HG03575 (cell line): Measurements from ENCODE around the gene CHD9NB.
"Not testable (repeated sequence)": the region's sequence is repeated elsewhere in the genome, so short reads cannot be mapped to it uniquely, and the experiment has no call there.

Experiments used
- ATAC-seq: cut with Tn5 transposase; IDR thresholded peaks from one replicate; pipeline ENCODE4 v1.9.1; 2021; ENCODE audit not compliant: unreplicated experiment, insufficient number of reproducible peaks, low FRiP score; ENCODE audit errors: extremely low read depth

Gene CHD9NB

GRCh38 chr16:53041320-53042051 lies 11.2 kb downstream of the CHD9NB start:
- no peak for ATAC-seq

- no peak for ATAC-seq
Observed at GRCh38 chr16:53040788-53041187, 11.9 kb downstream of the CHD9NB start.

DNA sequence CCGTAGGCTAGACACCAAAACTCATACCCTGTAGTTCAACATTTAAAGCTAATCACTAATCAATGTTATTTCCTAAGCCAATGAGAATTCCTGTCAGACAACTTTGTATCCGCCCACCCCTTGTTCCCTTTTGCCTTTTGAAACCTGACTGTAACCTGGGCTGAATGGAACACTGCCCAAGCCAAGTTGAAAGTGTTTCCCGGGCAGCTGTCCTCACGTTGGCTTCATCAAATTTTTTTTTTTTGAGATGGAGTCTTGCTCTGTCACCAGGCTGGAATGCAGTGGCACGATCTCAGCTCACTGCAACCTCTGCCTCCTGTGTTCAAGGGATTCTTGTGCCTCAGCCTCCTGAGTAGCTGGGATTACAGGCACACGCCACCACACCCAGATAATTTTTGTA lies 16.0 kb downstream of the CHD9NB start:
- not testable (repeated sequence) for ATAC-seq

GRCh38 chr16:53036066-53036465 lies 16.6 kb downstream of the CHD9NB start:
- ATAC-seq, result no peak

DNA sequence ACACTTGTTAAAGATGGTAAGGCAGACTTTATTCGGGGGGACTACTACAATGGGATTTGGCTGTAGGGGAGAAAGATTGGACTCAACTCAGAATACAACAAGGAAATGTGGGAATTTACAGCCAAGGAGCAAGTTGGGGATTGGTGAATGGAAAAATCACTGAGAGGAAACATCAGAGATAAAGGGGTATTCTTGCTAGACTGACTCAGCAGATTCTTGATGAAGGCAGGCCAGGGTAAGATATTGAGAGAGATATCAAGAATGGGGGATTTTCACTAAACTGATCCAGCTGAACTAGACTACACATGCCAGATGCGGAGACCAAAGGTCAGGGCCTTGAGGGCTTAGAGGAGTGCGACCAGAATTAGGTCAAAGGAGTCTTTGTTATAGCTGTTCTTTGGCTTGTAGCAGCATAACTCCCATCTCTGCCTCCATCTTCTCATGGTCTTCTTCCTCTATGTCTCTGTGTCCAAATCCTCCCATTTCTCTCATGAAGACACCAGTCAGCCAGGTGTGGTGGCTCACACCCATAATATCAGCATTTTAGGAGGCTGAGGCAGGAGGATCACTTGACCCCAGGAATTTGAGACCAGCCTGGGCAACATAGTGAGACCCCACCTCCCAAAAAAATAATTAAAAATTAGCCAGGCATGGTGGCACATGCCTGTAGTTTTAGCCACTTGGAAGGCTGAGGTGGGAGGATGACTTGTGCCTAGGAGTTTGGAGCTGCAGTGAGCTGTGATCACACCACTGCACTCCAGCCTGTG lies 17.3 kb downstream of the CHD9NB start:
- ATAC-seq, result no peak

GRCh38 chr16:53034306-53034705 lies 18.4 kb downstream of the CHD9NB start:
- no peak for ATAC-seq

GRCh38 chr16:53031323-53031942 lies 21.3 kb downstream of the CHD9NB start:
- no peak for ATAC-seq

DNA sequence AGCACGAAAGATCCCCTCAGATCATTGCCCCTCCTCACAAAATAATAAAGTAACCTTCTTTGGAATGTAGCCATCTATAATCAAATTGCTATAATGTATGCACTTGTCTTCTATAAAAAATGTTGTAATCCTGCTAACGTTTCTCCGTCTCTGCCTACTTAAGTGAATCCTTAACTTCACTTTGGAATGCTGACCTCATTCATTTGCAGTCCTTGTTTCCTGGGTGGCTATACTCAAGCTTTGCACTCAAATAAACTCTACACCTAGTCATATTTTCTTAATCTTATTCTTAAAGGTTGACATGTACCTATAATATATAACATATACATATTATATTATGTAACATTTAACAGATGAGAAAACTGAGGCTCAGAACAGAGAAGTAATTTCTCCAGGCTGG lies 22.7 kb downstream of the CHD9NB start:
- ATAC-seq, result no peak

DNA sequence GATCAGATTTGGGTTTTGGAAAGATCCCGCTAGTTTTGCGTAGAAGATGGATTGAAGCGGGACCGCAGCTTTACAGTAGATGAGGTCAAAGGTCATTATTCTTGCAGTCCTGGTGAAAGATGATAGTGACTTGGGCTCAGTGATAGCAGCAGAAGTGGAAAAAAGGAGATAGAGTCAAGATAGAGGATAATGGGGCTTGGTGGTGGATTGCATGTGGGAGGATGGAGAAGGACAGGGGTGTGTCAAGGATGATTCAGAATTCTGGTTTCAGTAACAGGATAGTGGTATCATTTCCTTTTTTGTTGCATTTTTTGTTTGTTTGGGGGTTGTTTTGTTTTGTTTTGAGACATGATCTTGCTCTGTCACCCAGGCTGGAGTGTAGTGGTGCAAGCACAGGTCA lies 28.7 kb downstream of the CHD9NB start:
- ATAC-seq, result no peak

- no peak for ATAC-seq
Observed at GRCh38 chr16:53022374-53022773, 30.3 kb downstream of the CHD9NB start.

- no peak for ATAC-seq
Observed at GRCh38 chr16:53018834-53019416, 33.8 kb downstream of the CHD9NB start.

DNA sequence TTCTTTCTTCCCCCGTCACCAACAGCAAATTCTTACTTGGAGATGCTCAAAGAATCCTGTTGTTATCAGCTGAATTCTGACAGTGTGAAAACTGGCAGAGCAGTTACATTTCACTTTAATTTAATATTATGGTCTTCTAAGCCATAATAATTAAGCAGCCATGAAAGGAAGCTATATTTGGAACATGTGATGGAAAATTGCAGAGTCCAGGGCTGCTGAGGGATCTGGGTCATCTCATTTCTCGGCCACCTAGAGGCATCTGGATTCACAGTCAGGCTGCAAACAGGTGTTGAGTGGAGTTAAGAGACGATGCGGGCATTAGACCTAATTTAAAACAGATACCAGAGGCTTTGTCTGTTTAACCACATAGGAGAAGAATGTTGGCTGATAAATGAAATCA lies 38.4 kb downstream of the CHD9NB start:
- no peak for ATAC-seq

GRCh38 chr16:53007095-53007494 lies 45.6 kb downstream of the CHD9NB start:
- no peak for ATAC-seq

- no peak for ATAC-seq
Observed at GRCh38 chr16:52997922-52998321, 54.8 kb downstream of the CHD9NB start.

DNA sequence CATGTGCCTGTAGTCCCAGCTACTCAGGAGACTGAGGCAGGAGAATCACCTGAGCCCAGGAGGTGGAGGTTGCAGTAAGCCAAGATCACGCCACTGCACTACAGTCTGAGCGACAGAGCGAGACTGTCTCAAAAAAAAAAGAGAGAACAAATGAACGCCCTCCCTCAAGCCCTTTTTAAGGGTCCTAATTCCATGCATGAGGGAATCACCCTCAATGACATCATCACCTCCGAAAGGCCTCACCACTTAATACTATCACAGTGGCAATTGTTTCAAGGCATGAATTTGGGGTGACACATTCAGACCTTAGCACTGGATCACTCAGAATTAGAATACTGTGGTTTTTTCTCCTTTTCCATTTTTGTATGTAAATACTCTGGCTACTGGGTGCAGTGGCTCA lies 57.8 kb downstream of the CHD9NB start:
- no peak for ATAC-seq

- no peak for ATAC-seq
Observed at GRCh38 chr16:52993179-52993578, 59.5 kb downstream of the CHD9NB start.

DNA sequence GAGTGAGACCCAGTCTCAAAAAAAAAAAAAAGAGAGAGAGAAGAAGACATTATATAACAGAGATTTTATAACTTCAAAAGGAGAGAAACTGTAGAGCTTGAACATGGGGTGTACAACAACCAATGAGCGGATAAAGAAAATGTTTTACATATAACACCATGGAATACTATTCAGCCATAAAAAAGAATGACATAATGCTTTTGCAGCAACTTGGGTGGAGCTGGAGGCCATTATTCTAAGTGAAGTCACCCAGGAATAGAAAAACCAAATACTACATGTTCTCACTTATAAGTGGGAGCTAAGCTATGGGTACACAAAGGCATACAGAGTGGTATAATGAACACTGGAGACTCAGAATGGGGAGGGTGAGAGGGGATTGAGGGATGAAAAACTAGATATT lies 61.1 kb downstream of the CHD9NB start:
- no peak for ATAC-seq
